Astrocyte of the cerebellum (primary cell): ENCODE results near the gene LDAF1.

Experiments
- DNase-seq: peaks from one replicate; pipeline ENCODE4 v3.0.0-alpha.2; 2011; ENCODE audit warnings: low read depth
- H3K4me3 ChIP-seq: 2 replicates; pipeline ENCODE4 v1.5.1; 2011; ENCODE audit warnings: mild to moderate bottlenecking, low read depth, low read length, moderate library complexity
- CTCF ChIP-seq: IDR thresholded peaks from 2 replicates; pipeline ENCODE4 v1.5.1; 2012; ENCODE audit warnings: low read length, low read depth, moderate library complexity, mild to moderate bottlenecking; ENCODE audit errors: missing control alignments
- in situ Hi-C: cut with HindIII; loops from 2 replicates; pipeline ENCODE4 v1.10.0; 2017; ENCODE audit warnings: low sequenced_read_pairs

LDAF1 gene

DNA sequence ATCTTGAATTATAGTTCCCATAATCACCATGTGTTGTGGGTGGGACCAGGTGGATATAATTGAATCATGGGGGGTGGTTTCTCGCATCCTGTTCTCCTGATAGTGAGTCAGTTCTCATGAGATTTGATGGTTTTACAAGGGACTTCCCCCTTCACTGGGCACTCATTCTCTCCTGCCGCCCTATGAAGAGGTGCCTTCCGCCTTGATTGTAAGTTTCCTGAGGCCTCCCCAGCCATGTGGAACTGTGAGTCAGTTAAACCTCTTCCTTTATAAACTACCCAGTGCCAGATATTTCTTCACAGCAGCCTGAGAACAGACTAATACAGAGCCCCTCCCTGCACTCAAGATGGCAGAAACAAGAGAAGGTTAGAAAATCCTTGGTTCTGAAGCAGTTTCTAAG lies 26.4 kb downstream of the LDAF1 start:
- no peak for TF ChIP-seq CTCF
- DNase-seq, result no peak
- H3K4me3 ChIP-seq, result no peak overlapping the region
- in situ Hi-C loops, result loop anchor here (10.0 kb wide), 1 partner anchor 340 kb away; no protein-coding TSS in a partner anchor

DNA sequence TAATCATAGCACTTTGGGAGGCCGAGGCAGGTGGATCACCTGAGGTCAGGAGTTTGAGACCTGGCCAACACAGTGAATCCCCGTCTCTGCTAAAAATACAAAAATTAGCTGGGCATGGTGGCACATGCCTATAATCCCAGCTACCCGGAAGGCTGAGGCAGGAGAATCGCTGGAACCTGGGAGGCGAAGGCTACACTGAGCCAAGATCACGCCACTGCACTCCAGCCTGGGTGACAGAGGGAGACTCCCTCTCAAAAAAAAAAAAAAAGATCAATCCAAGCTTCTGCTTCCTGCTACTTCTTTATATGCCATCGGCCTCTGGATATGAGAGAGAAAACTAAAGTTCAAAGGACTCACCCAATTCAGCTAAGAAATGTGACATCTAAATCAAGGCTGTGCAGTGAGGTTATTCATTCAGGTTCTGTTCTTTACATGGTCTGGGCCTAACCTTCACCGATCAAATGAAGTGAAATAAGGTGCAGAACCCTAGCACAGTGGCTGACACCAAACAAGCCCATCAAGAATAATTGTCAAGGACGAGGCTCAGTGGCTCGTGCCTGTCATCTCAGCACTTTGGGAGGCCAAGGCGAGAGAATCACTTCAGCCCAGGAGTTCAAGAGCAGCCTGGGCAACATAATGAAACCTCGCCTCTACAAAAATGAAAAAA lies 27.3 kb downstream of the LDAF1 start:
- no peak overlapping the region for H3K4me3 ChIP-seq
- in situ Hi-C loops, result loop anchor here (10.0 kb wide), 1 partner anchor 341 kb away; no protein-coding TSS in a partner anchor
- no peak for DNase-seq
- TF ChIP-seq CTCF, result no peak

- no peak for TF ChIP-seq CTCF
- DNase-seq, result no peak
- no peak overlapping the region for H3K4me3 ChIP-seq
- in situ Hi-C loops, result loop anchor here (10.0 kb wide), 1 partner anchor 342 kb away; no protein-coding TSS in a partner anchor
Observed at GRCh38 chr16:21186326-21186691, 27.8 kb downstream of the LDAF1 start.

DNA sequence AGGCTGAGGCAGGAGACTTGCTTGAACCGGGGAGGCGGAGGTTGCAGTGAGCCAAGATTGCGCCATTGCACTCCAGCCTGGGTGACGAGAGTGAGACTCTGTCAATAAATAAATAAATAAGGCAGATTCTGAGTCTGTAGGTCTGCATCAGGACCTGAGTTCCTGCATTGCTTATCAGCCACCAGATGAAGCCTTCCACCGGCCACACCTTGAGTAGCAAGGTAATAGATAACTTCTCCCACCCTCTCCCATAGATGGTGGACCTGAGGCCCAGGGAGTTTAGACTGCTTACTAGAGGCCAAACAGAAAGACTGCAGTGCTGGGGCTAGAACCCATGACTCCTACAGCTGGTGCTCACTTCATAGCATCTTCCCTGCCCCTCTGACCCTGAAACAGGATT lies 30.8 kb downstream of the LDAF1 start:
- DNase-seq, result no peak
- no peak for TF ChIP-seq CTCF
- in situ Hi-C loops, result loop anchor here (10.0 kb wide), 1 partner anchor 345 kb away; no protein-coding TSS in a partner anchor
- H3K4me3 ChIP-seq, result no peak overlapping the region

DNA sequence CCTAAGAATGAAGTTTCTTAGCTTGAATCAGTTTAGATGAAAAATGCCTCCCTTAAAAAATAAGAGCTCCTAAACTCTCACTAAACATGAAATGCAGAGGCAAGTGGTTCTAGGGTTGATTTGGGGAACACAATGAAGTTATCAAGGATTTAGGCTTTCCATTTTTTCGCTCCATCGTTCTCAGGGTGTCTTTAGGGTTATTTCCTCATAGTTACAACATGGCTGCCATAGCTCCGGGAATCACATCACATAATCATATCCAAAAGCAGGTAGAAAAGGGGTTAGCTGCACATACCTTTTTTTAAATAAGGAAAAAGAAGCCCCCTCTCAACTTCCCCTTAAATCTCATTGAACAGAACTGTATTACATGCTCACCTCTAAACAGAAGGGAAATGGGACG lies 31.5 kb downstream of the LDAF1 start:
- in situ Hi-C loops, result no loop called here
- no peak overlapping the region for H3K4me3 ChIP-seq
- TF ChIP-seq CTCF, result no peak
- DNase-seq, result no peak

DNA sequence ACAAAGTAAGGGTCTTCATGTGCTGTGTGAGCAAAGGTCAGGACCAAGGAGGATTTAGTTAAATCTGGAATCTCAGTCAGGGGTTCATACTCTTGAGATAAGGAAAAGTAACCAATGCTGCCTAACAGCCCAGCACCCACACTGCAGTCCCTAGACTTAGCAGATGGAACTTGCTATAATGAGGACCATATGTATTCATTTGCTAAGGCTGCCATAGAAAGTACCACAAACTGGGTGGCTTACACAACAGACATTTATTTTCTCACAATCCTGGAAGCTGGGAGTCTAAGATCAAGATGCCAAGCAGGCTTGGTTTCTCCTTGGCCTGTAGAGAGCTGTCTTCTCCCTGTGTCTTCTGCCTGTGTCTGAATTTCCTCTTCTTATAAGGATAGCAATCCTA lies 32.1 kb downstream of the LDAF1 start:
- no peak for TF ChIP-seq CTCF
- in situ Hi-C loops, result no loop called here

GRCh38 chr16:21192991-21193390 lies 34.5 kb downstream of the LDAF1 start:
- in situ Hi-C loops, result no loop called here
- no peak overlapping the region for H3K4me3 ChIP-seq
- DNase-seq, result no peak
- TF ChIP-seq CTCF, result no peak

More for the DNA sequence above, 32.1 kb downstream of the LDAF1 start:
- H3K4me3 ChIP-seq, result no peak overlapping the region
- no peak for DNase-seq
